HG02759 (cell line): ENCODE results near the gene SORCS2.

Experiments
- ATAC-seq: cut with Tn5 transposase; IDR thresholded peaks from one replicate; pipeline ENCODE4 v1.9.1; 2021; ENCODE audit warnings: mild to moderate bottlenecking, moderate library complexity; ENCODE audit not compliant: unreplicated experiment

The SORCS2 gene

GRCh38 chr4:7638489-7638888 lies 446.2 kb downstream of the SORCS2 start:
- ATAC-seq, result no peak

GRCh38 chr4:7638984-7639789 lies 446.8 kb downstream of the SORCS2 start:
- ATAC-seq, result no peak

GRCh38 chr4:7640136-7640535 lies 447.8 kb downstream of the SORCS2 start:
- ATAC-seq, result no peak

- ATAC-seq, result no peak
Observed at GRCh38 chr4:7641712-7642111, 449.4 kb downstream of the SORCS2 start.

GRCh38 chr4:7642741-7643458 lies 450.6 kb downstream of the SORCS2 start:
- no peak for ATAC-seq

- ATAC-seq, result no peak
Observed at GRCh38 chr4:7645158-7645557, 452.8 kb downstream of the SORCS2 start.

GRCh38 chr4:7645956-7646355 lies 453.6 kb downstream of the SORCS2 start:
- ATAC-seq, result no peak

- no peak for ATAC-seq
Observed at GRCh38 chr4:7646384-7647061, 454.2 kb downstream of the SORCS2 start.

GRCh38 chr4:7647186-7647585 lies 454.8 kb downstream of the SORCS2 start:
- ATAC-seq, result no peak

- no peak for ATAC-seq
Observed at GRCh38 chr4:7647600-7648543, 455.5 kb downstream of the SORCS2 start.

GRCh38 chr4:7648544-7649395 lies 456.4 kb downstream of the SORCS2 start:
- no peak for ATAC-seq

- ATAC-seq, result no peak
Observed at GRCh38 chr4:7649411-7649740, 457.0 kb downstream of the SORCS2 start.

- no peak for ATAC-seq
Observed at GRCh38 chr4:7649741-7650531, 457.6 kb downstream of the SORCS2 start.

GRCh38 chr4:7650606-7651385 lies 458.5 kb downstream of the SORCS2 start:
- no peak for ATAC-seq

GRCh38 chr4:7651461-7651921 lies 459.2 kb downstream of the SORCS2 start:
- no peak for ATAC-seq

- ATAC-seq, result no peak
Observed at GRCh38 chr4:7652006-7652405, 459.7 kb downstream of the SORCS2 start.

GRCh38 chr4:7652451-7652881 lies 460.1 kb downstream of the SORCS2 start:
- ATAC-seq, result no peak

GRCh38 chr4:7652906-7653305 lies 460.6 kb downstream of the SORCS2 start:
- ATAC-seq, result no peak
